MM.1S (cell line): ENCODE data around the gene CREB3L4.

Source experiments
- EZH2 ChIP-seq: fragments of 300-600 bp; sonication (generic); optimal IDR thresholded peaks from 2 replicates; pipeline ENCODE3; 2017; ENCODE audit warnings: low read depth, mild to moderate bottlenecking, antibody characterized with exemption, low read length, mixed read lengths
- TF ChIP-seq, protein P1 (sequence below): fragments of 300-600 bp; sonication (generic); IDR thresholded peaks from 2 replicates; pipeline ENCODE4 v1.5.1; 2016; ENCODE audit warnings: antibody characterized with exemption, low read length, mixed read lengths

DNA sequence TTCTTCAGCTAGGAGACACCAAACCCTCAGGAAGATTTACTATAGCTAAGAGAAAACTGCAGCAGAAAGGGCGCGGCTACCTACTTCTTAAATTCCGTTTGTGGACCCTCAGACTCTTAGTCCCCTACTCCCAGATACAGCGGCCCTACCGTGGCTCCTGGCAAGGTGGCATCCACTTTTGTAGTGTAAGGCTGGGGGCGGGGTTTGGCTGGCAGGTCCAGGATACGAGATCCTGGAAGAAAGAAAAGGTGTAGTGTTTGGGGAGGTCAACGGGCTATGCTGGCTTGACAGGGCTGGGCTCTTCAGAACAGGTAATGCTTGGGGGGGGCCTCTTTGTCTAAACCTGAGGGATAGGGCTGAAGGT lies 280 bp downstream of the CREB3L4 start:
- TF ChIP-seq, protein P1, sequence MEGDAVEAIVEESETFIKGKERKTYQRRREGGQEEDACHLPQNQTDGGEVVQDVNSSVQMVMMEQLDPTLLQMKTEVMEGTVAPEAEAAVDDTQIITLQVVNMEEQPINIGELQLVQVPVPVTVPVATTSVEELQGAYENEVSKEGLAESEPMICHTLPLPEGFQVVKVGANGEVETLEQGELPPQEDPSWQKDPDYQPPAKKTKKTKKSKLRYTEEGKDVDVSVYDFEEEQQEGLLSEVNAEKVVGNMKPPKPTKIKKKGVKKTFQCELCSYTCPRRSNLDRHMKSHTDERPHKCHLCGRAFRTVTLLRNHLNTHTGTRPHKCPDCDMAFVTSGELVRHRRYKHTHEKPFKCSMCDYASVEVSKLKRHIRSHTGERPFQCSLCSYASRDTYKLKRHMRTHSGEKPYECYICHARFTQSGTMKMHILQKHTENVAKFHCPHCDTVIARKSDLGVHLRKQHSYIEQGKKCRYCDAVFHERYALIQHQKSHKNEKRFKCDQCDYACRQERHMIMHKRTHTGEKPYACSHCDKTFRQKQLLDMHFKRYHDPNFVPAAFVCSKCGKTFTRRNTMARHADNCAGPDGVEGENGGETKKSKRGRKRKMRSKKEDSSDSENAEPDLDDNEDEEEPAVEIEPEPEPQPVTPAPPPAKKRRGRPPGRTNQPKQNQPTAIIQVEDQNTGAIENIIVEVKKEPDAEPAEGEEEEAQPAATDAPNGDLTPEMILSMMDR, result no peak
- no peak for TF ChIP-seq EZH2
